Neuronal stem cell (in vitro differentiated cells): ENCODE data around the gene TRERF1.
A peak's percentile ranks its signal among the peaks of the same experiment; 100 is the strongest.

Experiments used
- DNase-seq: peaks from one replicate; pipeline ENCODE4 v3.0.0-alpha.2; 2013; ENCODE audit warnings: low spot score
- H2AFZ ChIP-seq: one replicate; pipeline ENCODE4 v1.6.1; 2013; ENCODE audit warnings: mild to moderate bottlenecking, low read length, inconsistent platforms
- H2AK5ac ChIP-seq: 2 replicates; pipeline ENCODE4 v1.6.1; 2013; ENCODE audit warnings: low read depth, mild to moderate bottlenecking, inconsistent platforms, low read length, moderate library complexity, mixed read lengths
- H2BK120ac ChIP-seq: 2 replicates; pipeline ENCODE4 v1.6.1; 2013; ENCODE audit warnings: low read depth, mild to moderate bottlenecking, inconsistent platforms, low read length, moderate library complexity, mixed read lengths
- H2BK12ac ChIP-seq: one replicate; pipeline ENCODE4 v1.6.1; 2013; ENCODE audit warnings: low read length, inconsistent platforms
- H2BK15ac ChIP-seq: 2 replicates; pipeline ENCODE4 v1.6.1; 2013; ENCODE audit warnings: mild to moderate bottlenecking, low read length, inconsistent platforms, mixed read lengths
- H2BK5ac ChIP-seq: one replicate; pipeline ENCODE4 v1.6.1; 2013; ENCODE audit warnings: inconsistent platforms, mild to moderate bottlenecking, low read length, moderate library complexity
- H3K14ac ChIP-seq: one replicate; pipeline ENCODE4 v1.6.1; 2013; ENCODE audit warnings: low read length, inconsistent platforms
- H3K18ac ChIP-seq: 2 replicates; pipeline ENCODE4 v1.6.1; 2013; ENCODE audit warnings: low read length, inconsistent platforms
- H3K23ac ChIP-seq: 2 replicates; pipeline ENCODE4 v1.6.1; 2013; ENCODE audit warnings: low read depth, mild to moderate bottlenecking, mixed read lengths, low read length, inconsistent platforms; ENCODE audit not compliant: poor library complexity
- H3K27ac ChIP-seq: replicated peaks from 3 replicates; pipeline ENCODE4 v1.5.1; 2013; ENCODE audit warnings: low read length, inconsistent platforms
- H3K27me3 ChIP-seq, 3 experiments: 2 replicates each; pipeline ENCODE4 v1.6.1; 2013; ENCODE audit warnings: low read length in 3 of 3, mild to moderate bottlenecking in 2 of 3, inconsistent platforms in 1 of 3, low read depth in 1 of 3, mixed read lengths in 1 of 3, moderate library complexity in 1 of 3; ENCODE audit not compliant: control insufficient read depth in 3 of 3, insufficient read depth in 3 of 3
- H3K36me3 ChIP-seq, 2 donors: replicated peaks in 1 of 2; 2 replicates each; pipeline ENCODE4 v1.6.1; 2013; ENCODE audit warnings: low read length in 2 of 2; ENCODE audit not compliant: control insufficient read depth in 2 of 2, insufficient read depth in 2 of 2
- H3K4ac ChIP-seq: 2 replicates; pipeline ENCODE4 v1.6.1; 2013; ENCODE audit warnings: inconsistent platforms, mild to moderate bottlenecking, low read length, moderate library complexity
- H3K4me1 ChIP-seq, 2 donors: 1 replicate in 1 of 2; 2 replicates in 1 of 2; pipeline ENCODE4 v1.6.1; 2013; ENCODE audit warnings: low read length in 2 of 2, low read depth in 1 of 2; ENCODE audit not compliant: control insufficient read depth in 2 of 2, insufficient read depth in 1 of 2
- H3K4me2 ChIP-seq: one replicate; pipeline ENCODE4 v1.6.1; 2013; ENCODE audit warnings: mild to moderate bottlenecking, low read length, inconsistent platforms; ENCODE audit not compliant: insufficient read depth, poor library complexity, severe bottlenecking
- H3K4me3 ChIP-seq, 2 donors: 2 replicates each; pipeline ENCODE4 v1.5.1; 2013; ENCODE audit warnings: low read length in 2 of 2, mild to moderate bottlenecking in 2 of 2, inconsistent platforms in 1 of 2, moderate library complexity in 1 of 2
- H3K79me1 ChIP-seq: one replicate; pipeline ENCODE4 v1.6.1; 2013; ENCODE audit warnings: low read depth, mild to moderate bottlenecking, inconsistent platforms, low read length, moderate library complexity
- H3K9ac ChIP-seq: one replicate; pipeline ENCODE4 v1.6.1; 2013; ENCODE audit warnings: mild to moderate bottlenecking, low read depth, low read length, inconsistent platforms; ENCODE audit not compliant: poor library complexity
- H3K9me3 ChIP-seq, 2 donors: replicated peaks in 1 of 2; 2 replicates each; pipeline versions ENCODE3 to v1.6.1; 2013; ENCODE audit warnings: low read length in 2 of 2, mild to moderate bottlenecking in 2 of 2, inconsistent platforms in 1 of 2, low read depth in 1 of 2, mixed read lengths in 1 of 2, moderate library complexity in 1 of 2; ENCODE audit not compliant: control insufficient read depth in 2 of 2, insufficient read depth in 1 of 2
- H4K8ac ChIP-seq: one replicate; pipeline ENCODE4 v1.6.1; 2013; ENCODE audit warnings: low read depth, mild to moderate bottlenecking, inconsistent platforms, low read length, moderate library complexity
- H4K91ac ChIP-seq: one replicate; pipeline ENCODE4 v1.6.1; 2013; ENCODE audit warnings: low read length, low read depth, mild to moderate bottlenecking, inconsistent platforms; ENCODE audit not compliant: poor library complexity
- WGBS, 2 donors: extraction: QIAGEN DNeasy Blood & Tissue Kit; methylation state at CpG; one replicate each; pipeline ENCODE4 v1.1.7; 2013; ENCODE audit warnings: missing lambda C conversion rate in 2 of 2, mixed read lengths in 1 of 2; ENCODE audit not compliant: insufficient read length in 2 of 2, insufficient replicate concordance in 1 of 2; ENCODE audit errors: extremely low coverage in 2 of 2; 5-methylcytosine and 5-hydroxymethylcytosine counted together

The TRERF1 gene

DNA sequence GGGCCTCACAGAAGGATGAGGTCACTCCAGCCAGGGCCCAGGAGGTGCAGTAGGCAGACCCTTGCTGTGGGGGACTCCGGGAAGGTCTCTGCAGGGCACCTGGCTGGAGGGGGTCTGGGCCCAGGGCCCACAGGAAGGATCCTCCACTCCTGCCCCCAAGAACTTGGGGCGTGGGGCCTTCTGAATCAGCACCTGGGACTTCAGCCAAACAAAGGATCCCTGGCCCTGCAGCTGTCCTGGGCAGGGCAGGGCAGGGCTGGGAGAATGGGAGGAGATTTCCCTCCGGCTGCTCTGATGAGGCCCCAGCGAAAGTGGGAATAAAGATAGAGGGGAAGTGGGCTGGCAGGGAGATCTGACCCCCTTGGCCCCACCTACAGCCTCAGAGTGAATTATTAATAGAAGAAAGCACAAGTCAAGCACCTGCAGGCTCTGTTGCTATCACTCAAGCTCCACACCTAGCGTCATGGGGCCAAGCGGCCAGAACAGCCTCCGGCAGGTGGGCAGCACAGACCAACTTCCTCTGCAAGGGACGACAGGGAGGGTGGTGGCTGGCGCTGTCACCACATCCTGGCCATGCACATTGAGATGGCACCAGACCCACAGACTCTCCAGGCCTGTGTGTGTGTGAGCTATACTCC is 172.5 kb downstream of the TRERF1 start:
- no peak overlapping the region for H3K4me3 ChIP-seq
- H3K27me3 ChIP-seq, result no peaks in the 10 kb centered on the region
- WGBS, 2 donors, result no CpG with 5 or more reads among the region's 9 CpGs

DNA sequence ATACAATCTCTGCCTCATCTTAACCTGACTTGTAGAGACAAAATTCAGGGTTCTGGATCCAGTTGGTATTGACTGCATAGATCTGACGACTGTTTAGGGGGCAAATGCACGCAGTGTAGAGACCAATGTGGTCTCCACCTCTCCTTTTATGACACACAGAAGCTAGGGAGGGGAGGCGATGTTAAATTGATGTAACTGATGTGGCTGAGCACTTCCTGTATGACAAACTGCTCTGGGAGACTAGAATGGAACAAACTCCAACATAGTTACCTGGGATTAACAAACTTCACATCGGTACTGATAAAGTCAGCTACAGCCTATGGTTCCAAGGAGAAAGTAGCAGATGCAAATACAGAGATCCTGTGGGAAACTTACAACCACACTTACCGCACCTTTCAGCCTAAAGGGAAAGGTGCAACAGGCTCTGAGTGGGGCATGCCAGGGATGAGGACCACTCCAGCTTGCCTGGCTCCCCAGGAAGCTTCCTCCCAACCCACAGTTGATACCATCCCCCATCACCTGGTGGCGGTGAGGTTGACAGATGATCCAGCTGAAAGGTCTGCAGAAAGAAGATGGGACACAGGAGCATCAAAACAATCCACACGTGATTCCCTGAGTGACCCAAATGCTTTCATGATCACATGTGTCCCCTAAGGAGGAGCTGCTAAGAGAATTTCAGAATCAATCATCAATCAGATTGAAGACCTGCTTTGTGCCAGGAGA is 173.4 kb downstream of the TRERF1 start:
- H3K9ac ChIP-seq, result no peak overlapping the region
- no peak overlapping the region for H2AK5ac ChIP-seq
- no peak overlapping the region for H2BK15ac ChIP-seq
- H3K9me3 ChIP-seq, result no peaks in the 10 kb centered on the region
- H3K18ac ChIP-seq, result no peak overlapping the region
- H3K4me1 ChIP-seq, result peaks cover 6 to 13% of the 10 kb centered on the region in 2 donors
- H3K4me3 ChIP-seq, result no peak overlapping the region
- H2BK120ac ChIP-seq, result no peak overlapping the region
- WGBS, 2 donors, result no CpG with 5 or more reads among the region's 7 CpGs
- no peak overlapping the region for H2BK5ac ChIP-seq
- peaks cover 0 to 3% of the 10 kb centered on the region in 2 donors for H3K36me3 ChIP-seq
- no peak overlapping the region for H2BK12ac ChIP-seq
- no peaks in the 10 kb centered on the region for H3K27me3 ChIP-seq
- no peak overlapping the region for H4K8ac ChIP-seq
- H3K14ac ChIP-seq, result no peak overlapping the region
- no peak overlapping the region for H3K4ac ChIP-seq
- H3K23ac ChIP-seq, result no peak overlapping the region
- DNase-seq, result no peak
- H3K4me2 ChIP-seq, result no peak overlapping the region
- no peak overlapping the region for H4K91ac ChIP-seq
- H3K27ac ChIP-seq, result no peak overlapping the region
- H3K79me1 ChIP-seq, result peaks cover 3% of the 10 kb centered on the region
- no peak overlapping the region for H2AFZ ChIP-seq

More for the DNA sequence above, 172.5 kb downstream of the TRERF1 start:
- H4K91ac ChIP-seq, result no peak overlapping the region
- H3K4ac ChIP-seq, result no peak overlapping the region
- no peak overlapping the region for H3K23ac ChIP-seq
- no peak overlapping the region for H3K4me2 ChIP-seq
- H2AK5ac ChIP-seq, result no peak overlapping the region
- peaks cover 6 to 13% of the 10 kb centered on the region in 2 donors for H3K4me1 ChIP-seq
- no peak for DNase-seq
- H4K8ac ChIP-seq, result no peak overlapping the region
- peaks cover 0 to 3% of the 10 kb centered on the region in 2 donors for H3K36me3 ChIP-seq
- H2BK5ac ChIP-seq, result no peak overlapping the region
- H2BK12ac ChIP-seq, result no peak overlapping the region
- peak overlapping the region; percentile 23 for H3K18ac ChIP-seq
- H3K9me3 ChIP-seq, result no peaks in the 10 kb centered on the region
- H3K9ac ChIP-seq, result peak overlapping the region; percentile 25
- no peak overlapping the region for H3K27ac ChIP-seq
- no peak overlapping the region for H2BK15ac ChIP-seq
- no peak overlapping the region for H2AFZ ChIP-seq
- no peak overlapping the region for H2BK120ac ChIP-seq
- H3K14ac ChIP-seq, result no peak overlapping the region
- peaks cover 3% of the 10 kb centered on the region for H3K79me1 ChIP-seq

GRCh38 chr6:42276034-42276890 is 175.5 kb downstream of the TRERF1 start:
- Histone ChIP-seq H3K4ac (no peak overlapping the region), H3K14ac (no peak overlapping the region), H3K23ac (no peak overlapping the region), H3K27me3 (no peaks in the 10 kb centered on the region), H2BK12ac (no peak overlapping the region), H2BK5ac (no peak overlapping the region), H3K36me3 (peaks cover 0 to 6% of the 10 kb centered on the region in 2 donors), H2BK15ac (no peak overlapping the region), H3K9ac (no peak overlapping the region), H3K27ac (no peak overlapping the region), H4K8ac (no peak overlapping the region), H3K4me1 (peaks cover 6 to 13% of the 10 kb centered on the region in 2 donors), H3K4me3 (no peak overlapping the region), H3K79me1 (peaks cover 3% of the 10 kb centered on the region), H2AK5ac (no peak overlapping the region), H3K4me2 (no peak overlapping the region), H2BK120ac (no peak overlapping the region), H3K18ac (no peak overlapping the region), H3K9me3 (no peaks in the 10 kb centered on the region), H2AFZ (no peak overlapping the region), H4K91ac (no peak overlapping the region)
- DNase-seq, result no peak
- WGBS, 2 donors, result no CpG with 5 or more reads among the region's 13 CpGs
